GM18907 (cell line): ENCODE measurements around the gene OTUD3.
"Not testable (repeated sequence)": the region's sequence is repeated elsewhere in the genome, so short reads cannot be mapped to it uniquely, and the experiment has no call there.

Experiments
- ATAC-seq: cut with Tn5 transposase; IDR thresholded peaks from one replicate; pipeline ENCODE4 v1.9.1; 2021; ENCODE audit warnings: mild to moderate bottlenecking, moderate library complexity; ENCODE audit not compliant: unreplicated experiment

OTUD3 gene

GRCh38 chr1:19909971-19910370, 27.8 kb downstream of the OTUD3 start:
- ATAC-seq = no peak

- no peak for ATAC-seq
Measured at GRCh38 chr1:19910650-19911049, 28.5 kb downstream of the OTUD3 start.

- ATAC-seq = no peak
Measured at GRCh38 chr1:19918057-19918456, 35.9 kb downstream of the OTUD3 start.

- no peak for ATAC-seq
Measured at GRCh38 chr1:19920132-19920710, 38.0 kb downstream of the OTUD3 start.

GRCh38 chr1:19921310-19921709, 39.1 kb downstream of the OTUD3 start:
- no peak for ATAC-seq

- ATAC-seq = no peak
Measured at GRCh38 chr1:19922015-19922688, 40.0 kb downstream of the OTUD3 start.

GRCh38 chr1:19923137-19923952, 41.1 kb downstream of the OTUD3 start, which contains the start of gene PLA2G2E:
Gene PLA2G2E (minus strand): TSS chr1:19923617. CDS start chr1:19923559, 58 bp downstream.
- no peak for ATAC-seq

GRCh38 chr1:19923953-19924346, 41.8 kb downstream of the OTUD3 start:
- no peak for ATAC-seq

- ATAC-seq = no peak
Measured at GRCh38 chr1:19925342-19926070, 43.3 kb downstream of the OTUD3 start.

- no peak for ATAC-seq
Measured at GRCh38 chr1:19926296-19927129, 44.3 kb downstream of the OTUD3 start.

GRCh38 chr1:19927130-19927421, 44.9 kb downstream of the OTUD3 start:
- ATAC-seq = not testable (repeated sequence)

GRCh38 chr1:19932866-19933265, 50.7 kb downstream of the OTUD3 start:
- no peak for ATAC-seq

GRCh38 chr1:19934336-19934735, 52.1 kb downstream of the OTUD3 start:
- ATAC-seq = no peak

- no peak for ATAC-seq
Measured at GRCh38 chr1:19936061-19936750, 54.0 kb downstream of the OTUD3 start.

- no peak for ATAC-seq
Measured at GRCh38 chr1:19938472-19938871, 56.3 kb downstream of the OTUD3 start.

- no peak for ATAC-seq
Measured at GRCh38 chr1:19940486-19941205, 58.5 kb downstream of the OTUD3 start.

- no peak for ATAC-seq
Measured at GRCh38 chr1:19941206-19941568, 59.0 kb downstream of the OTUD3 start.

- ATAC-seq = no peak
Measured at GRCh38 chr1:19942088-19942487, 59.9 kb downstream of the OTUD3 start.

- no peak for ATAC-seq
Measured at GRCh38 chr1:19942657-19943056, 60.5 kb downstream of the OTUD3 start.
